GM10248 (cell line): Measurements from ENCODE around the gene VPS8.

ENCODE experiments used
- CTCF ChIA-PET: fragments of 300-600 bp; sonication (Branson Sonifier 250); formaldehyde crosslinking; extraction: SDS; loops from one replicate; lab custom pipeline; 2021; ENCODE audit warnings: antibody characterized with exemption; lab: Yijun Ruan, JAX
- POLR2A ChIA-PET: fragments of 350-650 bp; sonication (Branson Sonifier 250); formaldehyde crosslinking; extraction: SDS; loops from one replicate; lab custom pipeline; 2020; ENCODE audit warnings: antibody characterized with exemption; lab: Yijun Ruan, JAX
- DNase-seq: peaks from one replicate; pipeline ENCODE4 v3.0.0; 2012; ENCODE audit errors: extremely low spot score
- CTCF ChIP-seq: IDR thresholded peaks from 2 replicates; pipeline ENCODE4 v1.5.1; 2012; ENCODE audit warnings: mild to moderate bottlenecking, low read depth; ENCODE audit errors: extremely low read depth, missing control alignments, control extremely low read depth

Gene VPS8

GRCh38 chr3:184822654-184823053 lies 10.7 kb downstream of the VPS8 start:
- TF ChIP-seq CTCF = no peak
- POLR2A ChIA-PET = no interaction called here
- CTCF ChIA-PET = interaction anchor here (0.7 to 3.4 kb wide), 9 partner anchors 9 to 350 kb away, joined by 3 to 15 read pairs (median 4); partner anchors contain the start of gene VPS8
- DNase-seq = no peak

GRCh38 chr3:184823990-184824389 lies 12.0 kb downstream of the VPS8 start:
- CTCF ChIA-PET = interaction anchor here (0.9 to 3.4 kb wide), 12 partner anchors 10 to 485 kb away, joined by 3 to 13 read pairs (median 4); partner anchors contain the start of gene VPS8
- POLR2A ChIA-PET = no interaction called here
- no peak for TF ChIP-seq CTCF
- no peak for DNase-seq

- no peak for DNase-seq
- no peak for TF ChIP-seq CTCF
- CTCF ChIA-PET = interaction anchor here (1.2 to 3.4 kb wide), 2 partner anchors 12 to 19 kb away, joined by 3 to 13 read pairs; no protein-coding TSS in a partner anchor
- POLR2A ChIA-PET = no interaction called here
These were observed 13.3 kb downstream of the VPS8 start for GRCh38 chr3:184825121-184825820.

- no peak for DNase-seq
- TF ChIP-seq CTCF = no peak
- CTCF ChIA-PET = interaction anchor here (1.4 kb wide), 1 partner anchor 10 kb away, joined by 5 read pairs; no protein-coding TSS in a partner anchor
- POLR2A ChIA-PET = no interaction called here
These were observed 15.6 kb downstream of the VPS8 start for GRCh38 chr3:184827572-184827971.

GRCh38 chr3:184832044-184832443 lies 20.1 kb downstream of the VPS8 start:
- ChIA-PET CTCF (interaction anchor here (2.9 kb wide), 1 partner anchor 10 kb away, joined by 15 read pairs; no protein-coding TSS in a partner anchor), POLR2A (no interaction called here)
- TF ChIP-seq CTCF = no peak
- no peak for DNase-seq

- POLR2A ChIA-PET = no interaction called here
- CTCF ChIA-PET = interaction anchor here (2.9 kb wide), 1 partner anchor 11 kb away, joined by 15 read pairs; no protein-coding TSS in a partner anchor
- TF ChIP-seq CTCF = no peak
- no peak for DNase-seq
These were observed 20.9 kb downstream of the VPS8 start for GRCh38 chr3:184832903-184833302.
